Suprapubic skin (tissue), 3 donors: Measurements from ENCODE around the gene TBCEL.

Experiments used
- EP300 ChIP-seq: sonication (generic); formaldehyde crosslinking; IDR thresholded peaks from one replicate; pipeline ENCODE4 v1.6.1; 2017; ENCODE audit warnings: antibody characterized with exemption
- POLR2A ChIP-seq, 2 donors: fragments of 450-650 bp; IDR thresholded peaks; one replicate each; pipeline ENCODE4 v1.6.1; 2017; ENCODE audit warnings: antibody characterized with exemption in 2 of 2, mild to moderate bottlenecking in 2 of 2, moderate library complexity in 2 of 2
- TF ChIP-seq, protein P1 (sequence below), 2 donors: fragments of 200-600 bp in 1 of 2; fragments of 450-650 bp in 1 of 2; sonication (generic) in 1 of 2; IDR thresholded peaks; one replicate each; pipeline ENCODE4 v1.5.1; 2016 to 2019; ENCODE audit warnings: antibody characterized with exemption in 2 of 2, mild to moderate bottlenecking in 1 of 2, moderate library complexity in 1 of 2

DNA sequence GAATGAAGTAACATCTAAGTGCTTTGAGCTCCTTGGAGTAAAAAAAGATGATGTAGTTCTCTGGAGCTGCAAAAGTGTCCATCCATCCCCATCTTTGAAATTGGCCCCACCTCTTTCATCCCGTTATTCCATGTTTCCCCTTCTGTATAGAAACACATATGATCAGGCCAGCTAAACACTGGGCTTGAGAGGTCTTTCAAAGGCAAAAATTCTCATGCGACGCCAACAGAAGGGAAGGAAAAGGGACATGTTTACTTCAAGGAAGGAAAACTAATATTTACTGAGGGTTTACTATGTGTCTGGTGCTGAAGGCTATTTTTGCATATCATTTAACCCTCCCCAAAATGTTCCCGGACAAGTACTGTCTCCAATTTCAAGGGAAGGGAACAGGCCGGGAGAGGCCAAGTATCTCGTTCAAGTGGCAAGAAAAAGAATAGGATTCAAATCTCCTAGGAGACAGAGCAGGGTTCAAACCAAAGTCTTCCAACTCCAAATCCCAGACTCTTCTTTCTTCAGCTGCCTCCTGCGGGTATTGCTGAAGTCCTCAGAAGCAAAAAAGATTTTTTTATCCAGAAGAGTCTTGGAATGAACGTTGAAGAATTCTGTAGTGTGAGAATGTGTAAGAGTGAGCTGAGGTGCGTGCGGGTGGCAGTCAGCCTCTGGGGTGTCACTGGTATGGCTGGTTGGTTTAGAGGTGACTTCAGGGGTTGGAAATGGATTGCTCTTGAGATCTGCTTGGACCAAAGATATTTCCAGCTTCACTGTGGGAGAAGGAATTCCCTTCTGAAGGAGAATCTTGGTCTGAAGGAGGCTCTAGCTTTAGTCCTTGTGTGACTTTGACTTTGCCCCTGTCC is 87.2 kb downstream of the TBCEL start:
- TF ChIP-seq, protein P1, sequence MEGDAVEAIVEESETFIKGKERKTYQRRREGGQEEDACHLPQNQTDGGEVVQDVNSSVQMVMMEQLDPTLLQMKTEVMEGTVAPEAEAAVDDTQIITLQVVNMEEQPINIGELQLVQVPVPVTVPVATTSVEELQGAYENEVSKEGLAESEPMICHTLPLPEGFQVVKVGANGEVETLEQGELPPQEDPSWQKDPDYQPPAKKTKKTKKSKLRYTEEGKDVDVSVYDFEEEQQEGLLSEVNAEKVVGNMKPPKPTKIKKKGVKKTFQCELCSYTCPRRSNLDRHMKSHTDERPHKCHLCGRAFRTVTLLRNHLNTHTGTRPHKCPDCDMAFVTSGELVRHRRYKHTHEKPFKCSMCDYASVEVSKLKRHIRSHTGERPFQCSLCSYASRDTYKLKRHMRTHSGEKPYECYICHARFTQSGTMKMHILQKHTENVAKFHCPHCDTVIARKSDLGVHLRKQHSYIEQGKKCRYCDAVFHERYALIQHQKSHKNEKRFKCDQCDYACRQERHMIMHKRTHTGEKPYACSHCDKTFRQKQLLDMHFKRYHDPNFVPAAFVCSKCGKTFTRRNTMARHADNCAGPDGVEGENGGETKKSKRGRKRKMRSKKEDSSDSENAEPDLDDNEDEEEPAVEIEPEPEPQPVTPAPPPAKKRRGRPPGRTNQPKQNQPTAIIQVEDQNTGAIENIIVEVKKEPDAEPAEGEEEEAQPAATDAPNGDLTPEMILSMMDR (IDR thresholded peaks at IDR 0.05) = no peak
- TF ChIP-seq POLR2A (IDR thresholded peaks at IDR 0.05) = no peak
- no peak for TF ChIP-seq EP300
